ENCODE measurements around the gene KIAA1671.
"Not testable (repeated sequence)": the region's sequence is repeated elsewhere in the genome, so short reads cannot be mapped to it uniquely, and the experiment has no call there.

Gene KIAA1671

DNA sequence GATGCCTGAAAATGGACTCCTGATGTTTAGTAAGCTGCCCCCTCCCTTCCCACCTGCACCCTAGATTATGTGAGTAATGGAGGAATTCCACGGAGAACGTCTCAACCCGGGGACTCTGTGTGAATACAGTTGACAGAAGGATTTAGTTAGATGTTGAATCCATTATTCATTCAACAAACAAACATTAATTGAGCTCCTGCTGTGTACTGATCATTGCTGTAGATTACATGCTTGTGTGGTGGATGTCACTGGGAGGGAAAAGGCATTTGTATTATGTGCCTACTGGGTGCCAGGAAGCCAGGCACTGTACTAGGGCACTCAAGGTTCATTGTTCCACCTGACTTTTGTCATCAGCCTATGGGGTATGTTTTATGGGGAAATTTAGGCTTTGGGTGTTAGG lies 224.3 kb downstream of the KIAA1671 start:
- DNase-seq: no peak

DNA sequence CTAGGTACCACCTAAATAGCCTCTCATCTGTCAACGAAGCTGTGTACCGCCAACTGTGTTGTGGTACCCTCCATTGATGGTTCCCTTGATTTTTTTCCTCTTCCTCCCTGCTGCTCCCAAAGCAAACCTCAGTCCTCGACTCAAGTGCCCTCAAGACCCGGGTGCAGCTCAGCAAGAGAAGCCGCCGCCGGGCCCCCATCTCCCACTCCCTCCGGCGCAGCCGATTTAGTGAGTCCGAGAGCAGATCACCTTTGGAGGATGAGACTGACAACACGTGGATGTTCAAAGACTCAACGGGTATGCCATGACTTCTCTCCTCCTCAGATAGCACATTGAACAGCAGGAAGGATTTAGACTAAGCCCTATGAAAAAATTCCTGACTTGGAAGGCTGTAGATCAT lies 224.7 kb downstream of the KIAA1671 start:
- DNase-seq: no peak

DNA sequence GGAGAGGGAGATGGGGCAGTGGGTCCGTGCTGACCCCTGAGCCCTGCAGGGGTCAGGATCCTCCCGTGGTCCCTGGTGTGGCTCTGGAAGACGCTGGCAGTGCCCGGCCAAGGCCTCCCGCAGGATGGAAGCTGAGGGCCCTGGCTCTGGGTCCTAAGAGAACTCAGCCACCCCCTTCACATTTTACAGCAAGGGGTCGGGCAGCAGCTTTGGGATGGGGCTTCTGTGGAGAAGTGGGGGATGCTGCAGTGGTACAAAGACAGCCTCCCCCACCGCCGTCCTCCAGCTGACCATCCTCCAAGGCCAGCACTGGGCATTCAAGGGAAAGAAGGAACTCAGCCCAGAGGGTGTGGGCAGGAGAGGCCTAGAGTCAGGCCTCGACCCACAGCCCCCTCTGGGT lies 225.4 kb downstream of the KIAA1671 start:
- DNase-seq: no peak

DNA sequence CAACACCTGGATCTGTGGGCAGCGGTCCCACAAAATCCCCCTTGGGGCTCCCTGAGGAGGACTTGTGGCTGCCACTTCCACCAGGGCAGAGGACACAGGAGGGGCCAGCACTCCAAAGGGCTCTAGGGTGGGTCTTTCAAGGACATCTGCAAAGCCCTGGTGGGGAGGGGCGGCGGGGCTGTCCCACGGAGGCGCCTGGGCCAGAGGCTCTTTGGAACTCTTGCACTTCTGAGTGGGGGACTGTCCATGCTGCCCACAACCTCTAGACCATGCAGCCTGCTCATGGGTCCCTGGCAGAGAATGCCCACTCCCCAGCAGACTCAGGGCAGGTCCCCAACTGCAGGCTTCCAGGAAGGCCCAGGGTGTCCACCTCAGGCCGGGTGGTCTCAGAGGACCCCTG lies 225.8 kb downstream of the KIAA1671 start:
- DNase-seq: not testable (repeated sequence)

DNA sequence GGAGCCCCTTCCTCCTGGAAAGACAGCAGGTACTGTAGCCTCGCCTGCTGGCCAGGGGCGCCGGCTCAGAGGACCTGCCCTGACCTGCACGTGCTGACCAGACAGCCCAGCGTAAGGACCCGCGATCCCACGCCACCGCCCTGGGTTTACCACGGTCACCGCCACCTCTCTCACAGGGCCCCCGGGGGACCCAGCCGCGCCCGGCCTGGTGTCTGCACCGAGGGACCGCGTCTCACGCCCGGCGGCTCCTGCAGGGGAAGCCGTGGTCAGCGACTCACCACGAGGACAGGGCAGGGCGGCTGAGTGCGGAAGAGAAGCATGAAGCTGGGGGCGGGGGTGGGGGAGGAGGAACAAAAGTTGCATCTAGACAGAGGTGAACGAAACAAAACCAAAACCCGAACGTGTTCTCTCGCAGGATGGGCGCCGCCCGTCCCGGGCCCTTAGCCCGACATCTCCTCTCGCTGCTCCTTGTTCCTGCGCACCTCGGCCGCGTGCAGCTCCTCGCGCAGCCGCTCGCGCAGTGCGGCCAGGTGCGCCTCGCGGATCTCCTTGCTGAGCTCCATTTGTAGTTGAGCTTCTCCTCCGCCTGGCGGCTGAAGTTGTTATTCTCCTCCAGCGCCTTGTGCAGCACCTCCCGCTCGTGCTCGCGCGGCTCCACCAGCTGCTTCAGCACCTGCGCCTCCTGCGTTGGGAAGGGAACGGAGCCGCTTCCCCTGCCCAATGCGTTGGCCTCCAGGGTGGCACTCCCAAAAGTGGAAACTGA lies 226.5 kb downstream of the KIAA1671 start:
- DNase-seq: not testable (repeated sequence)

DNA sequence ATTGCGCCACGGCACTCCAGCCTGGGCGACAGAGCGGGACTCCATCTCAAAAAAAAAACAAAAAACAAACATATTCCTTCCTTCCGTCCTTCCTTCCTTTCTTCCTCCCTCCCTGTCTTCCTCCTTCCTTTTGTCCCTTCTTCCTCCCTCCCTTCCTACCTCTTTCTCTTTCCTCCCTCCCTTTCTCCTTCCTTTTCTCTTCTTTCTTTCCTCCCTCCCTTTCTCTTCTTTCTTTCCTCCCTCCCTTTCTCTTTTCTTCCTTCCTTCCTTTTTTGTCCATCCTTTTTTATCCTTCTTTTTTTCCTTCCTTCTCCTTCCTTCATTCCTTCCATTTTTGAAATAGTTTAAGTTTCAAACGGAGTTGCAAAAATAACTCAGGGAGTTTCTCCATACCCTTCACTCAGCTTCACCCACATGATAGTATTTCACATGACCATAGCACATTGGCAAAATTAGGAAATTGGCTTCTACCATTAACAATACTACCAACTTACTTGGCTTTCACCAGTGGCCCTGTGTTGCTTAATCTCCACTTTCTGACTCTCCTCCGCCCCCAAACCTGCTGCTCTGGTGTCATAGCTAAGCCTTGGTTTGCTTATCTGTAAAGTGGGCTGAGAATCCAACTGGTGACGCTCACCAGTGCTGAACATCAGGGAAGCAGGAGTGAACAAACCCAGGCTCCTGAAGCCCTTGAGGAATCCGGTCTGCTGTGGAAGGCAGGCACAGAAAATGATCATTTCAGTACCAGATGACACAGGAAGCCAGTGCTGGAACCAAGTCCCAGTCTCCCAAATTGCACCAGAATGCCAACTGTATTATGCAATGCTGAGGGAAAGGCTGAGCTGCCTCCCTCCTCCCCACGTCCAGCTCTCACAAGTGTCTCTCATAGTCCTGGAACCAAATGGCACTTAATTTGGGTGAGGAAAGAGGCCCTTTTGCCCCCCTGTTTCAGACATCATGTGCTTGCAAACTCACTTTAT lies 229.9 kb downstream of the KIAA1671 start:
- no peak for DNase-seq

DNA sequence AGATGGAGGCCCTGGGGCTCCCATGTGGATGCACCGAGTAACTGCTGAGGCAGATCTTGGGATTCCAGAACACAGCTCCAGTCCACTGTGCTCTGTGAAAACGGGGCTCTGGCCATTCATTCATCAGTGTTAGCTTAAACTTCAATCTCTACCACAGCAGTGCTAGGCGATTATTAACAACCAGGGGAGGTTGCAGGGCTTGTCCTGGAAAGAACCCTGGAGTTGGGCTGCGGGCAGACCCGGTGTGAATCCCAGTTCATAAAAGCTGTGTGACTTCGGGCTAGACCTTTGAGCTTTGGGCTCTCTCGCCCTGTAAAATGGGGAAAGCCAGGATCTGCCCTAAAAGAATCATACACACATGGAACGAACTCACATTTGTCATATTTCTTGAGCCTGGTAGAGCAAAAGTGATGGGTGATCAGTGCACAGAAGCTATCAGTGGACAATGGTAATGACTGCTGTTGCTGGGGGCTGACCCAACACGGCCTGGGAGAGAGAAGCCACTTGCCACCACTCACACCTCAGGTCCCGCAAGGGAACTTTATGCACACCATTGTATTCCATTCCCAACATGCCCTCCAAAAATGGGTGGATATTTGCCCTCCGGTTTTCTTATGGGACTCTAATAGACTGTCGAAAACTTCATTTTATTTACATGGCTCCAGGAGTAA lies 231.6 kb downstream of the KIAA1671 start:
- DNase-seq: no peak

DNA sequence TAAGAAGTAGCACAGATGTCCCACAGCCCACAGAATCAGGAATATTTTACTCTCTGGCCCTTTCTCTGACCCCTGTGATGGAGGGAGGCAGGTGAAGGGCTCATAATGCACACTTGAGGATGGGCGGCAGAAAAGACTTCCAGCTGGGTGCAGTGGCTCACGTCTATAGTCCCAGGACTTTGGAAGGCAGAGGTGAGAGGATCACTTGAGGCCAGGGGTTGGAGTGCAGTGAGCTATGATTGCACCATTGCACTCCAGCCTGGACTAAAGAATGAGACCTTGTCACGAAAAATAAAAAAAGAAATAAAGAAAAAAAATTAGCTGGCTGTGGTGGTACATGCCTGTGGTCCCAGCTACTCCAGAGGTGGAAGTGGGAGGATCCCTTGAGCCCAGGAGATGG lies 233.6 kb downstream of the KIAA1671 start:
- no peak for DNase-seq

DNA sequence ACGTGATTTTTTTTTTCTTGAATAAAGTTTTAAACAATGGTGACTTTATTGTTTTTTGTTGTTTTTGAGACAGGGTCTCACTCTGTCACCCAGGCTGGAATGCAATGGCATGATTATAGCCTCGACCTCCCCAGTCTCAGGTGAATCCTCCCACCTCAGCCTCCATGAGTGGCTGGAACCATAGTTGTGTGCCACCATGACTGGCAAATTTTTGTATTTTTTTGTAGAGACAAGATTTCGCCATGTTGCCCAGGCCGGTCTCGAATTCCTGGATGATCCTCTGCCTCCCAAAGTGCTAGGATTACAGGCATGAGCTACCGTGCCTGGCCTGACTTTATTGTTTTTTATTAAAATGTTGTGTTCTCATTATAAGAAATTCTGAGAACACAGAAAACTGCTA lies 235.0 kb downstream of the KIAA1671 start:
- no peak for DNase-seq

DNA sequence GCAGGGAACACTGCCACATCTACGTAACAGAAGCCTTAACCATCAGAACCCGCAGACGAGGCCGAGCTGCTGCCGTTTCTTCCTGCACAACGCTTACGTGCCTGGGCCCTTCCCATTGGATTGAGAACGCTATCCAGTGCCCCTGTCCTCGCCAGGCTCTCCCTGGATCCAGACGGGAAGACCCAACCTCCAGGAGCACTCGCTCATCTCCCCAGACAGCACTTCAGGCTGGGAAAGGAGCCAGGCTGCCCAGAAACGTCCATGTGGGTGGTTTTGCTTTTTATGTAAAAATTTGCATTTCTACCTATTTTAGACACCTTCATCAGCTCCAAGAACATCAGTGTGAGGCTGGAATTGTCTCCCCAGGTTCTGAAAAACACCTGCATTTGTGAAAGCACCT lies 239.9 kb downstream of the KIAA1671 start:
- DNase-seq: no peak

DNA sequence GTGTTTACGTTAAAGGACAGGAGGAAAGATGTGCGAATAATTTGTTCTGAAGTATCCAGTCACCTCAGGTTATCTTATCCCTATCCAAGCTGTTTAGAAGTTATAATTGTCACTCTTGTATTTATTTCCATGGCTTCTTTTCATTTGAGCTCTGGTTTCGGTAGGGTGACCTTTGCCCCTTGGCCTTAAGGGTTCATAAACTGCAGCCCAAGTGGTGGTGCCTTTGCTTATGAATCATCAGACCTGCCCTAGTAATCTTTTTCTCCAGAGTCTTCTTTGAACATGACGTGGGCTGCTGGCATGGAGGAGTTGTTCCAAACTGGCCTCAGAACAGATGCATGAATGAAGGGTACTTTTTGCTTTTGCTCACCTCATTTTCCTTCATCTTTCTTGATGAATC lies 240.6 kb downstream of the KIAA1671 start:
- no peak for DNase-seq

DNA sequence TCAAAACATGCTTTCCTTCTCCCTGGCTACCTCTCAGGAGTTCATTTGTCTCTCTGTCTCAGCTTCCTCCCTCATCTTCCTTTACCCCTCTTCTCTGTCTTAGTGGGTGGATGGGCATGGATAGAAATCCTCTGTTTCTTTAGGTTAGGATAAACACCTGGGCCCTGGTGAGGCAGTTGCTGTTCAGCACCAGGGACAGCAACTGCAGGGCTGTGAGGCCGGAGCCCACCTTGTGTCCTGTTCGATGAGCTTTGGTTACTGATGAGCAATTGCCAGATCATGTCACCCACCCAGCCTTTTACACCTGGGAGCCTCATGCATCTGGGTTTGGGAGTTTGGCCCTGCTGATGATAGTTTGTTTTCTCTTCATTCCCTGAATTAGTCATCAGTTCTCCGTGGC lies 241.0 kb downstream of the KIAA1671 start:
- DNase-seq: no peak

DNA sequence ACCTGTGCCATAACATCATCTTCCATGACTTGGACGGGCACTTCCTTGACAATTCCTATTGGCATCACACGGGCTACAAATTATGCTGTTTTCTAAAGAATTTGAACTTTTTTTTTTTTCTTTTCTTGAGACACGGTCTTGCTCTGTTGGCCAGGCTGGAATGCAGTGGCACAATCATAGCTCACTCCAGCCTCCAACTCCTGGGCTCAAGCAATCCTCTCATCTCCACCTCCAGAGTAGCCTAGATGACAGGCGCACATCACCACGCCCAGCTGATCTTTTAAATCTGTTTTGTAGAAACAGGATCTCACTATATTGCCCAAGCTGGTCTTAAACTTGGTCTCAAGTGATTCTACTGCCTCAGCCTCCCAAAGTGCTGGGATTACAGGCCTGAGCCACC lies 243.8 kb downstream of the KIAA1671 start:
- DNase-seq: no peak

DNA sequence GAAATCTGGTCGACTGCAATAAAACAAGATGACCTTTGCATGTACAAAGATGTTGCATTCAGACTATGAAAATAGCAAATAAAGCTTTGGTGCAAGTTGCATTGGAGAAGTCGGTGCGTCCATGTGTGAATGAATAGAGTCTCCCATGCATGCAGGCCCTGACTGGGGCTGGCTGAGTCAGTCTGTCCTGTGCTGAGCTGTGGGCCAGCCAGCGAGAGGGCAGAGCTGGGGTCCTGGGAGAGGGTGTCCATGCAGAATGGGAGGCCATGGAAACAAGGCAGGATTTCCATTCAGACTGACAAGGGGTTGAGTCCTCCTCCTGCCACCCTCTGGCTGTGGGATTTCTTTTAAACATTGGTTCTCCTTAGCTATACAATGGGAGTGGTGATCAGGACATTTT lies 244.8 kb downstream of the KIAA1671 start:
- DNase-seq: no peak

DNA sequence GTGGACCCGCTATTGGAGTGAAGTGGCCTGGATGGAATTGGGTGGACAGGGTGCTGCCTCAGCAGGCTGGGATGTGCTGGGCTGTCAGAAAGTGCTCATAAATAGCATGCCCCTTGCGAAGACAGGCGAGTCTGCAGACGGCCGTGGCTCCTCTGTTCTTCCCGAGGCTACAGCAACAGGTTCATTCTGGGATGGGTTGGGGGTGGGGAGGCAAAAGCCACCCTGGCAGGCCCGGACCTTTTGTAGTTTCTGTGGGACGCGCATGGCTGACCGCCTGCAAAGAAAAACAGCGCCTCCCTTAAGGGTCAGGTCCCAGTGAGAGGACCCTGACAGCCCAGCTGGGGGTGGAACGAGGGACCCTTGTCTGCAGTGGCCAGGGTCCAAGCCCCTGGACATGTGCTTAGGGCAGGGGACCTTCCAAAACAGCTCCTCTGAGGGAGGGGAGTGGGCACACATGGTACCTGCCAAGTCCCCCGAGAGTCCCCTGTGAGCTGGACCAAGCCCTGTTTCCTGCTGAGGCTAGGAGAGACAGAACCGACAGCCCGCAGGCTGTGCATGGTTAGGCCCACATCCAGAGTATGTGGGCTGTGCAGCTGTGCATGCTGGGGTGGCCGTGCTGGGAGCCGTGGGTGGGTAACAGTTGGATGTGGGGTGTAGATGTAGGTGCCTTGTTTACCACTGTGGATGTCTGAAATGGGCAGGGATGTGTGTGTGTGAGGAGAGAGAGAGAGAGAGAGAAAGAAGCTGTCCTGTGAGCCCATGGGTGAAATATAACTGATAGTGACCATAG lies 247.4 kb downstream of the KIAA1671 start, which contains the start of gene CRYBB3:
Gene CRYBB3 (plus strand): TSS at position 128 of the 790 bp plus-strand sequence. CDS start 1,539 bp downstream, outside the sequence.
- DNase-seq: no peak

DNA sequence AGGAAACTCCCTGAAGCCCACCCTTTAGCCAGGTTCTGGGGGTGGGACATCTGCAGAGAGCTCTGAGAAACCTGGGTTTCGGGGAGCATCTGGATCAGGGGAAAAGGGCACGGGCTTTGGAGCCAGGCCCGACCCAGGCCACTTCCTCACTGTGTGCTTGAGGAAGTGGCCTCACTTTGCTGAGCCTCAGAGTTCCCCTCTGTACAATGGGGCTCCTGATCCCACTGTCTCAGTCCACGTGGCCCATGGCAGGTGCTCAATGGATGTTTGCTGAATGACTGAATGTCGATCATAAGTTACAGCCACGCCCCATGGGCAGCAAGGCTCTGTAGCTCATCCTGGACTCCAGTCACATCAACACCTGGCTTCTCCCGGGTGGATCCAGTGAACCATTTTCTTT lies 248.5 kb downstream of the KIAA1671 start:
- no peak for DNase-seq

DNA sequence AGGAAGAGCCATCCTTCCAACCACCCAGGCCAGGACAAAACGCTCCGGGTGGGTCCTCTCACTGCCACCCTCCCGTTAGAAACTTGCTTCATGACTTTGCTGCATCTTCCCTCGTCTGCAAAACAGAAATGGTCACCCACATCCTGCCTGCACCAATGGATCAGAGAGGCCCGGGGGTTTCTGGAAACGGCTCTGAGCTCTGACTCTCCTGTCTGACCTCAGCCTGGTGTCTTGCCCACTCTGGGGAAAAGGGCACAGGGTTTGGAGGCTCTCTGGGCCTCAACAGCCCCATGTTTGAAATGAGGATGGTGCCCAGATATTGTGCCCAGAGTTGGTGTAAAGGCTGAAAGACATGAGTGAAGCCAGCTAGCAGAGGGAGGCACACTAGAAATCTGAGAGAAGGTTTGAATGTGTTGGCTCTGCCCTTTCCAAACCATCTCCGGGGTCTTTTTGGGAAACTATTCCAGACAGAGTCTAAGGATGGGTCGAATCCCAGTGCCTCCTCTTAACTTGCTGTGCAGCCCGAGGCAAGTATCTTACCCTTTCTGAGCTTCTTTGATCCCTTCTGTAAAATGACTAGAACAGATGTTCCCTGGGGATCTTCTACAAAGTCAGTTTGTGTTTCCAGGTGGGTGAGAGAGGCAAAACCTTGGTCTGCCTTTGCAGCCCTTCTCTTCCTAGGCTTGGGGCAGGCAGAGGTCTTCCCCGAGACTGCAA lies 249.2 kb downstream of the KIAA1671 start:
- DNase-seq: no peak

DNA sequence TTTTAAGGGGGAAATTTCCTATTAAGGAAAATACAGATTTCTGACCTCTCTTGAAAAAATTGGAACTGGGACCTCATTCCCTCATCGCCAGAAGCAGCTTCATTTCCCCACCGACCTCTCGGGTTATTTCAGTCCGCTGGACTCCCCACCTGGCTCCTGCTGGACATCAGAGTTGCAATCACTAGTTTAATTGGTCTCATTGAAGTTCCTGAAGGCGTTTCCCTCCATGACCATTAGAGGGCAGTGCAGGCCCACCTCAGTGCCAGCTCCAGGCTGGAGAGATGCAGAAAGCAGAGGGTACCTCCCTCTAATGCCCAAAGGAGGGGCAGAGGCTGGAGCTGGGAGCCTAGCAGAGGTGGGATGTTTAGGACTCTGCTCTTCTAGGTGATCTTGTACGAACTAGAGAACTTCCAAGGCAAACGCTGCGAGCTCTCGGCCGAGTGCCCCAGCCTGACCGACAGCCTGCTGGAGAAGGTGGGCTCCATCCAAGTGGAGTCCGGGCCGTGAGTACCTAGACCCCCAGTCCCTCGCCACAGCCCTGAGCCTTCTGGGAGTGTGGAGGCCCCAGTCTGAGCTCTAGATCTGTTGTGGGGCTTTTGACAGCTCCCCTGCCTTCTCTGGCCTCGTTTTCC lies 249.9 kb downstream of the KIAA1671 start:
- peak; percentile 33 to 39 for DNase-seq

DNA sequence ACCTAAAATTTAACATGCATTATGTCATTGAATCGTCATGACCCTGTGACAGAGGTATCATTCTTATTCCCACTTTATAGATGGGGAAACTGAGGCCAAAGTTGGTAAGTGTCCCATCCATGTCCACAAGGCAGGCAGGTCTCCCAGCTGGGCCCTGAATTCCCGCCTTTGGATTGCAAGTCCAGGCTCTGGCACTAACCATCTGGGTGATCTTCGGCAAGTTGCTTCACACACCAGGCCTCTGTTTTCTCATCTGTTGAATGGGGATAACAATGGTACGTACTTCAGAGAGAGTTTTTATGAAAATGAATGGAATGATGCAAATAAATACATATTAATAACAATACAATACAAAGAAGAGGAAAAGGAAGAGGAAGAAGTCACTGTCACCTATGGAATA lies 250.6 kb downstream of the KIAA1671 start:
- no peak for DNase-seq

DNA sequence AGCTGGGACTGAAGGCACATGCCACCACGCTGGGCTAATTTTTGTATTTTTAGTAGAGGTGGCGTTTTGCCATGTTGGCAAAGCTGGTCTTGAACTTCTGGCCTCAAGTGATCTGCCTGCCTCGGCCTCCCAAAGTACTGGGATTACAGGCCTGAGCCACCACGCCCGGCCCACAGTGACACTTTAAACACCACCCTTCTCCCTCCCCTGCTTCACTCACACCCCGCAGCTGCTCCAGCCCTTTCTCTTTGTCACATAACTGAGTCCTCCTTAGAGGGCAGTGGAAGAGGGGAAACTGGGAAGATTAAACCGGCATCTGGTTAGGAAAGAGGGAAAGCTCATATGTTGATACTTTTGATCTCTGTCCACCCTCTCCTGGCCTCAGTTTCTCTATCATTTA lies 252.0 kb downstream of the KIAA1671 start:
- DNase-seq: not testable (repeated sequence)

DNA sequence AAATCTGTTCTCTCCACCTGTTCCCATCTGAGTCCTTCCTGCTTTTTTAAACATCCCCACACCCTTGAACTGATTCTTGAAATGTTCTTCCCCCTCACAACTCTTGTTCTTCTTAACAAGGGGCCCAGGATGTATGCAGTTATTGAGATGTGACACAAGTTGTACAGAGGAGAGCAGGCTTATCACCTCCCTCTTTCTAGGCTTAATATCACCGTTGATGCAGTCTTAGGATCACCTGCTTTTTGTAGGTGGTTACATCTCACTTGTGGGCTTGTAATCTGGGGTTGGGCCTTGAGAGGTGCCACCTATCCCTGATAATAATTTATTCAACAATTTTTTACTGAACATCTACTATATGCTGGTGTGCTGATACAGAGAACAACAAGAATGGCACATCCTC lies 253.3 kb downstream of the KIAA1671 start:
- no peak for DNase-seq
